HepG2 (cell line): ENCODE measurements around the gene CTSG. TPM values are rescaled to one million over a fixed set of nuclear protein-coding genes. Genes with fewer than 3 reads are reported as not detected.

Source experiments
- ATAC-seq: fragments of 200-7000 bp; cut with Tn5 transposase; 3 replicates; pipeline ENCODE4 v1.9.1; 2020; ENCODE audit warnings: mild to moderate bottlenecking, moderate library complexity
- BruUV-seq: library from RNA; stranded (reverse); fragments of 400-500 nt; replicated peaks from 2 replicates; lab custom pipeline; 2021; lab: Mats Ljungman, UMichigan
- CTCF ChIA-PET: fragments of 300-600 bp; formaldehyde crosslinking; extraction: SDS; loops from one replicate; lab custom pipeline; 2021; ENCODE audit warnings: low total read pairs, inconsistent platforms, low intra/inter-chr PET ratio; lab: Yijun Ruan, JAX
- POLR2A ChIA-PET: fragments of 350-600 bp; sonication (Branson Sonifier 250); formaldehyde crosslinking; loops from one replicate; lab custom pipeline; 2020; ENCODE audit warnings: antibody characterized with exemption, inconsistent platforms; lab: Yijun Ruan, JAX
- DNase-seq: peaks from one replicate; pipeline ENCODE4 v3.0.0-alpha.2; 2015; ENCODE audit warnings: low spot score
- FAIRE-seq: peaks from 3 replicates; lab custom pipeline; 2011; peaks lifted over from hg19 to GRCh38; lab: Jason Lieb, UNC
- H2AFZ ChIP-seq: one replicate; pipeline ENCODE4 v1.6.1; 2011; ENCODE audit warnings: low read length, inconsistent platforms
- H3K27ac ChIP-seq: fragments of 300-600 bp; 3 replicates; pipeline ENCODE4 v1.8.0; 2011; ENCODE audit warnings: mixed run types, mild to moderate bottlenecking, mixed read lengths, low read length, inconsistent platforms; ENCODE audit not compliant: insufficient read depth; ENCODE audit errors: extremely low read length
- H3K27me3 ChIP-seq, 2 experiments: fragments of 200-600 bp in 1 of 2; 2 replicates in 1 of 2; 3 replicates in 1 of 2; pipeline versions ENCODE4 v1.6.0 to v1.8.0; 2011; ENCODE audit warnings: low read length in 2 of 2, mild to moderate bottlenecking in 2 of 2, moderate library complexity in 2 of 2, inconsistent platforms in 1 of 2; ENCODE audit not compliant: insufficient read depth in 2 of 2, control insufficient read depth in 1 of 2
- H3K36me3 ChIP-seq, 2 experiments: fragments of 200-600 bp in 1 of 2; replicated peaks in 1 of 2; 2 replicates in 1 of 2; 3 replicates in 1 of 2; pipeline versions ENCODE4 v1.5.1 to v1.8.0; 2011; ENCODE audit warnings: low read length in 2 of 2, inconsistent platforms in 1 of 2; ENCODE audit not compliant: insufficient read depth in 2 of 2, control insufficient read depth in 1 of 2
- H3K4me1 ChIP-seq: 2 replicates; pipeline ENCODE4 v1.5.1; 2012; ENCODE audit warnings: low read length, inconsistent platforms; ENCODE audit not compliant: insufficient read depth
- H3K4me2 ChIP-seq: 2 replicates; pipeline ENCODE4 v1.6.0; 2011; ENCODE audit warnings: low read depth, low read length, inconsistent platforms
- H3K4me3 ChIP-seq, 3 experiments: fragments of 200-600 bp in 1 of 3; sonication (generic), shearing (Covaris generic) in 1 of 3; replicated peaks in 1 of 3; 2 replicates each; pipeline ENCODE4 v1.5.1; 2011 to 2016; ENCODE audit warnings: low read length in 3 of 3, inconsistent platforms in 2 of 3, low read depth in 2 of 3, mild to moderate bottlenecking in 2 of 3, control low read depth in 1 of 3, mixed read lengths in 1 of 3; ENCODE audit not compliant: insufficient read depth in 1 of 3
- H3K79me2 ChIP-seq: one replicate; pipeline ENCODE4 v1.6.1; 2011; ENCODE audit warnings: low read length, inconsistent platforms; ENCODE audit not compliant: insufficient read depth
- H3K9ac ChIP-seq: 2 replicates; pipeline ENCODE4 v1.6.0; 2011; ENCODE audit warnings: mild to moderate bottlenecking, low read depth, low read length, inconsistent platforms; ENCODE audit not compliant: insufficient read depth
- H3K9me3 ChIP-seq: 2 replicates; pipeline ENCODE4 v1.5.1; 2012; ENCODE audit warnings: mild to moderate bottlenecking, low read length
- H4K20me1 ChIP-seq: 2 replicates; pipeline ENCODE4 v1.6.0; 2011; ENCODE audit warnings: inconsistent platforms, mild to moderate bottlenecking, low read length, moderate library complexity; ENCODE audit not compliant: insufficient read depth
- ASH2L ChIP-seq: fragments of 300-600, 200-600 bp; sonication (generic); IDR thresholded peaks from 2 replicates; pipeline ENCODE4 v1.7.0; 2017; ENCODE audit warnings: low read depth, mild to moderate bottlenecking, moderate library complexity, mixed read lengths, low read length; ENCODE audit not compliant: insufficient read length
- CAMTA2 ChIP-seq: sonication (generic); formaldehyde crosslinking; IDR thresholded peaks from 2 replicates; pipeline ENCODE4 v1.4.0; 2020; ENCODE audit warnings: mild to moderate bottlenecking, missing genetic modification reagents, borderline replicate concordance
- EED ChIP-seq: sonication (generic); formaldehyde crosslinking; IDR thresholded peaks from 2 replicates; pipeline ENCODE4 v1.5.0; 2020; ENCODE audit warnings: mild to moderate bottlenecking, missing genetic modification reagents
- MAF1 ChIP-seq: sonication (generic); formaldehyde crosslinking; IDR thresholded peaks from 2 replicates; pipeline ENCODE4 v1.5.0; 2020; ENCODE audit warnings: missing genetic modification reagents, borderline replicate concordance
- MED8 ChIP-seq: sonication (generic); formaldehyde crosslinking; IDR thresholded peaks from 2 replicates; pipeline ENCODE4 v1.8.1; 2023; ENCODE audit warnings: mild to moderate bottlenecking, missing genetic modification reagents; ENCODE audit not compliant: insufficient replicate concordance
- MEIS2 ChIP-seq: sonication (generic); formaldehyde crosslinking; IDR thresholded peaks from 2 replicates; pipeline ENCODE4 v1.9.0; 2021; ENCODE audit warnings: mild to moderate bottlenecking, missing genetic modification reagents
- MTA1 ChIP-seq: sonication (generic); formaldehyde crosslinking; IDR thresholded peaks from 2 replicates; pipeline ENCODE4 v1.4.0; 2020; ENCODE audit warnings: missing genetic modification reagents, mild to moderate bottlenecking, borderline replicate concordance
- NFE2L2 ChIP-seq: fragments of 150-350 bp; IDR thresholded peaks from 2 replicates; pipeline ENCODE4 v1.6.1; 2014; ENCODE audit warnings: low read length
- PHF8 ChIP-seq: sonication (generic); formaldehyde crosslinking; IDR thresholded peaks from 2 replicates; pipeline ENCODE4 v1.5.0; 2020; ENCODE audit warnings: missing genetic modification reagents
- SAFB2 ChIP-seq: sonication (generic); formaldehyde crosslinking; IDR thresholded peaks from 2 replicates; pipeline ENCODE4 v1.5.1; 2020; ENCODE audit warnings: missing genetic modification reagents, low read depth, mild to moderate bottlenecking, borderline replicate concordance
- TBX2 ChIP-seq: sonication (generic); formaldehyde crosslinking; IDR thresholded peaks from 2 replicates; pipeline ENCODE4 v1.5.0; 2020; ENCODE audit warnings: missing genetic modification reagents, mild to moderate bottlenecking, borderline replicate concordance
- TOPORS ChIP-seq: sonication (generic); formaldehyde crosslinking; IDR thresholded peaks from 2 replicates; pipeline ENCODE4 v1.8.0; 2023; ENCODE audit warnings: mild to moderate bottlenecking, missing genetic modification reagents
- WGBS: methylation state at CpG from one replicate; pipeline ENCODE4 v1.1.6; 2017; ENCODE audit warnings: low lambda C conversion rate; 5-methylcytosine and 5-hydroxymethylcytosine counted together
- in situ Hi-C: cut with HindIII; loops from 2 replicates; pipeline ENCODE4 v1.10.0; 2017; ENCODE audit warnings: low pct_unique_long_range_greater_than_20kb; ENCODE audit not compliant: extremely low pct_ligation_motif_present
- intact Hi-C: fragments of 100-400 bp; cut with micrococcal nuclease; formaldehyde crosslinking; loops from one replicate; pipeline ENCODE4 v1.10.0; 2022; ENCODE audit not compliant: unreplicated experiment
- polyA plus RNA-seq, 8 experiments: library from polyadenylated mRNA; depleted of rRNA in 3 of 8; stranded (reverse) in 7 of 8; unstranded in 1 of 8; fragments of >200 nt; fragmentation: Illumina TruSeq in 4 of 8; extraction: Trizol in 4 of 8; gene quantifications; 2 replicates each; pipeline versions ENCODE4 v1.2.1 to v1.2.3, GENCODE V29; 2011 to 2016; ENCODE audit warnings: low read depth in 4 of 8, missing spikeins in 1 of 8, mixed read lengths in 1 of 8; ENCODE audit not compliant: insufficient read depth in 1 of 8
- total RNA-seq, 5 experiments: library from RNA; depleted of rRNA; stranded (reverse); fragments of >200 nt; fragmentation: Illumina TruSeq; extraction: Trizol; gene quantifications; 2 replicates each; pipeline ENCODE4 v1.2.3, GENCODE V29; 2016; ENCODE audit warnings: low read depth in 1 of 5
- TF ChIP-seq, protein P1 (sequence below): sonication (generic); formaldehyde crosslinking; IDR thresholded peaks from 2 replicates; pipeline ENCODE4 v1.8.0; 2022; ENCODE audit warnings: missing genetic modification reagents, mild to moderate bottlenecking, moderate library complexity, borderline replicate concordance
- TF ChIP-seq, protein P2 (sequence below): sonication (generic); formaldehyde crosslinking; conservative IDR thresholded peaks from 2 replicates; pipeline ENCODE4 v1.4.0; 2020; ENCODE audit warnings: missing genetic modification reagents
- TF ChIP-seq, protein P3 (sequence below): sonication (generic); formaldehyde crosslinking; IDR thresholded peaks from 2 replicates; pipeline ENCODE4 v1.4.0; 2020; ENCODE audit warnings: mild to moderate bottlenecking, missing genetic modification reagents
- TF ChIP-seq, protein P4 (sequence below): IDR thresholded peaks from 2 replicates; pipeline ENCODE4 v1.6.1; 2016

Gene CTSG
- total and polyA plus RNA-seq, 2 of the 13 experiments (the other 11 are each of a cell fraction or from before 2014, with no cell fraction given): not detected

DNA sequence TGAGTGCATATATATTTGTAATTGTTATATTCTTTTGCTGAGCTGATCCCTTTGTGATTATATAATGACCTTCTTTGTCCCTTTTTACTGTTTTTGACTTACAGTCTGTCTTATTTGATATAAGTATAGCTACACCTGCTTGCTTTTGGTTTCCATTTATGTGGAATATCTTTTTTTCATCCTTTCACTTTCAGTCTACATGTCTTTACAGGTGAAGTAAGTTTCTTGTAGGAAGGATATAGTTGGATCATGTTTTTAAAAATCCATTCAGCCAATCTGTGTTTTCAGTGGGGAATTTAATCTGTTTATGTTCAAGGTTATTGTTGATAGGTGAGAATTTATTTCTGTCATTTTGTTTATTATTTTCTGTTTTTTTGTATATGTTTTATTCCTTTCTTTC lies 21.4 kb upstream of the CTSG start (continued):
- no peak for TF ChIP-seq PHF8 (CRISPR knock-in tag)

DNA sequence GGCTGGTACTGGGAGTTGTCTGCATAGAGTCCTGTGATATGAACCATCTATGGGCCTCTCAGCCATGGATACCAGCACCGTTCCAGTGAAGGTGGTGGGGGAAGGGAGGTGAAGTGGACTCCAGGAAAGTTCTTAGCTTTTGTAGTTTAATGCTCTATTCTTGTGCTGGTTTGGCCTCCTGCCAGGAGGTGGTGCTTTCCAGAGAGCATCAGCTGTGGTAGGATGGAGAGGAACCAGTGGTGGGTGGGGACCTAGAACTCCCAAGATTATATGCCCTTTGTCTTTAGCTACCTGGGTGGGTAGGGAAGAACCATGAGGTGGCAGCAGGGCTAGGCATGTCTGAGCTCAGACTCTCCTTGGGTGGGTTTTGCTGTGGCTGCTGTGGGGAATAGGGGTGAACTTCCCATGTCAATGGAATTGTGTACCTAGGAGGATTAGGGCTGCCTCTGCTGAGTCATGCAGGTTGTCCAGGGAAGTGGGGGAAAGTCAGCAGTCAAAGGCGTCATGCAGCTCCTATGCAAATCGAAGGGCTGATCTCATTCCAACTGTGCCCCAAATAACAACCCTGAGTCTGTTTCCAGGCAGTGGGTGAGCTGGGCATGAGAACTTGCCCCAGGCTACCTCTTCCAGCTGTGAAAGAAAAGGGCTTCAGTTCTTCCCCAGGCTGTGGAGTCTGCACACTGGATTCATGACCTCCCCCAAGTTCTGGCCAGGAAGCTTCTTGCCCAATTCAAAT lies 19.2 kb upstream of the CTSG start:
- DNase-seq: no peak
- H3K4me2 ChIP-seq: no peak overlapping the region
- CTCF ChIA-PET: no interaction called here
- TF ChIP-seq CAMTA2 (CRISPR knock-in tag): no peak
- no peak for TF ChIP-seq MED8
- no peak for TF ChIP-seq ASH2L
- TF ChIP-seq, protein P1, sequence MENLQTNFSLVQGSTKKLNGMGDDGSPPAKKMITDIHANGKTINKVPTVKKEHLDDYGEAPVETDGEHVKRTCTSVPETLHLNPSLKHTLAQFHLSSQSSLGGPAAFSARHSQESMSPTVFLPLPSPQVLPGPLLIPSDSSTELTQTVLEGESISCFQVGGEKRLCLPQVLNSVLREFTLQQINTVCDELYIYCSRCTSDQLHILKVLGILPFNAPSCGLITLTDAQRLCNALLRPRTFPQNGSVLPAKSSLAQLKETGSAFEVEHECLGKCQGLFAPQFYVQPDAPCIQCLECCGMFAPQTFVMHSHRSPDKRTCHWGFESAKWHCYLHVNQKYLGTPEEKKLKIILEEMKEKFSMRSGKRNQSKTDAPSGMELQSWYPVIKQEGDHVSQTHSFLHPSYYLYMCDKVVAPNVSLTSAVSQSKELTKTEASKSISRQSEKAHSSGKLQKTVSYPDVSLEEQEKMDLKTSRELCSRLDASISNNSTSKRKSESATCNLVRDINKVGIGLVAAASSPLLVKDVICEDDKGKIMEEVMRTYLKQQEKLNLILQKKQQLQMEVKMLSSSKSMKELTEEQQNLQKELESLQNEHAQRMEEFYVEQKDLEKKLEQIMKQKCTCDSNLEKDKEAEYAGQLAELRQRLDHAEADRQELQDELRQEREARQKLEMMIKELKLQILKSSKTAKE (CRISPR knock-in tag): peak; percentile 42; the same call in 1 of the 2 replicates
- TF ChIP-seq, protein P2, sequence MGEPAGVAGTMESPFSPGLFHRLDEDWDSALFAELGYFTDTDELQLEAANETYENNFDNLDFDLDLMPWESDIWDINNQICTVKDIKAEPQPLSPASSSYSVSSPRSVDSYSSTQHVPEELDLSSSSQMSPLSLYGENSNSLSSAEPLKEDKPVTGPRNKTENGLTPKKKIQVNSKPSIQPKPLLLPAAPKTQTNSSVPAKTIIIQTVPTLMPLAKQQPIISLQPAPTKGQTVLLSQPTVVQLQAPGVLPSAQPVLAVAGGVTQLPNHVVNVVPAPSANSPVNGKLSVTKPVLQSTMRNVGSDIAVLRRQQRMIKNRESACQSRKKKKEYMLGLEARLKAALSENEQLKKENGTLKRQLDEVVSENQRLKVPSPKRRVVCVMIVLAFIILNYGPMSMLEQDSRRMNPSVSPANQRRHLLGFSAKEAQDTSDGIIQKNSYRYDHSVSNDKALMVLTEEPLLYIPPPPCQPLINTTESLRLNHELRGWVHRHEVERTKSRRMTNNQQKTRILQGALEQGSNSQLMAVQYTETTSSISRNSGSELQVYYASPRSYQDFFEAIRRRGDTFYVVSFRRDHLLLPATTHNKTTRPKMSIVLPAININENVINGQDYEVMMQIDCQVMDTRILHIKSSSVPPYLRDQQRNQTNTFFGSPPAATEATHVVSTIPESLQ: no peak
- TF ChIP-seq, protein P3, sequence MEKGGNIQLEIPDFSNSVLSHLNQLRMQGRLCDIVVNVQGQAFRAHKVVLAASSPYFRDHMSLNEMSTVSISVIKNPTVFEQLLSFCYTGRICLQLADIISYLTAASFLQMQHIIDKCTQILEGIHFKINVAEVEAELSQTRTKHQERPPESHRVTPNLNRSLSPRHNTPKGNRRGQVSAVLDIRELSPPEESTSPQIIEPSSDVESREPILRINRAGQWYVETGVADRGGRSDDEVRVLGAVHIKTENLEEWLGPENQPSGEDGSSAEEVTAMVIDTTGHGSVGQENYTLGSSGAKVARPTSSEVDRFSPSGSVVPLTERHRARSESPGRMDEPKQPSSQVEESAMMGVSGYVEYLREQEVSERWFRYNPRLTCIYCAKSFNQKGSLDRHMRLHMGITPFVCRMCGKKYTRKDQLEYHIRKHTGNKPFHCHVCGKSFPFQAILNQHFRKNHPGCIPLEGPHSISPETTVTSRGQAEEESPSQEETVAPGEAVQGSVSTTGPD (CRISPR knock-in tag): no peak
- TF ChIP-seq TOPORS (CRISPR knock-in tag): no peak
- TF ChIP-seq, protein P4, sequence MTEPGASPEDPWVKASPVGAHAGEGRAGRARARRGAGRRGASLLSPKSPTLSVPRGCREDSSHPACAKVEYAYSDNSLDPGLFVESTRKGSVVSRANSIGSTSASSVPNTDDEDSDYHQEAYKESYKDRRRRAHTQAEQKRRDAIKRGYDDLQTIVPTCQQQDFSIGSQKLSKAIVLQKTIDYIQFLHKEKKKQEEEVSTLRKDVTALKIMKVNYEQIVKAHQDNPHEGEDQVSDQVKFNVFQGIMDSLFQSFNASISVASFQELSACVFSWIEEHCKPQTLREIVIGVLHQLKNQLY (CRISPR knock-in tag): no peak
- 0 out of 2 replicates have a peak, but pooled peaks have one; percentile 26 for TF ChIP-seq TBX2 (CRISPR knock-in tag)
- TF ChIP-seq EED (CRISPR knock-in tag): peak; percentile 32; the same call in 1 of the 2 replicates
- TF ChIP-seq SAFB2 (CRISPR knock-in tag): no peak
- TF ChIP-seq MTA1 (CRISPR knock-in tag): no peak
- TF ChIP-seq MEIS2 (CRISPR knock-in tag): no peak
- TF ChIP-seq MAF1 (CRISPR knock-in tag): no peak
- peak; percentile 62; the same call in 1 of the 2 replicates for TF ChIP-seq NFE2L2

More for the DNA sequence above, 19.2 kb upstream of the CTSG start:
- no peaks in the 10 kb centered on the region for H4K20me1 ChIP-seq
- H3K9ac ChIP-seq: no peak overlapping the region
- 13% methylated on average over 3 of the region's 3 CpGs for WGBS
- POLR2A ChIA-PET: no interaction called here
- FAIRE-seq (no peak), ATAC-seq (peak; percentile 82)
- H3K9me3 ChIP-seq: peaks cover 9% of the 10 kb centered on the region; the same call in 1 of the 2 replicates
- H3K4me1 ChIP-seq: no peaks in the 10 kb centered on the region
- no peak overlapping the region for H2AFZ ChIP-seq
- H3K27ac ChIP-seq: no peak overlapping the region
- H3K36me3 ChIP-seq: no peaks in the 10 kb centered on the region
- no TSS peak for BruUV-seq
- in situ Hi-C loops (no loop called here), intact Hi-C loops (no loop called here)
- H3K4me3 ChIP-seq: no peak overlapping the region
- no peaks in the 10 kb centered on the region for H3K27me3 ChIP-seq
- H3K79me2 ChIP-seq: no peaks in the 10 kb centered on the region
